GM18519 (cell line): Measurements from ENCODE around the gene MYBPC1.
"Not testable (repeated sequence)": the region's sequence is repeated elsewhere in the genome, so short reads cannot be mapped to it uniquely, and the experiment has no call there.

ENCODE experiments used
- ATAC-seq: cut with Tn5 transposase; IDR thresholded peaks from one replicate; pipeline ENCODE4 v1.9.1; 2021; ENCODE audit warnings: mild to moderate bottlenecking, moderate library complexity; ENCODE audit not compliant: unreplicated experiment, low FRiP score

MYBPC1 gene

DNA sequence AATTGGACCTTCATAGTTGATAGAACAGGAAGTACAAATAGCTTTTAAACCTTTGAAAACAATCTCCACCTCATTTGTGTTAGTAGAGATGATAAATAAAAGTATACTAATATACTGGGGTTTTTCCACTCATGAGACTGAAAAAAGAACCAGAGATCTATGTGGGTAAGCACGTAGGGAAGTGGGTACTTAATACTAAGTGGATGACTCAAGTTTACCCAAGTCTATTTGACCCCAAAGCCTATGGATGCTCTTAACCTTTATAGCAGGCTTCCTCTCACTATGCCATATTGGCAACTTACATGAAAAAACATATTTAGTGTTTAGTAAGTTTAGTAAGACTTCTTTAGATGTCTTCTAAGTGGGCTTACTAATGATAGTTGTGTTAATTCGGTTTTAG, 53.4 kb downstream of the MYBPC1 start:
- ATAC-seq: no peak

GRCh38 chr12:101650346-101651117, 55.8 kb downstream of the MYBPC1 start:
- ATAC-seq: no peak

DNA sequence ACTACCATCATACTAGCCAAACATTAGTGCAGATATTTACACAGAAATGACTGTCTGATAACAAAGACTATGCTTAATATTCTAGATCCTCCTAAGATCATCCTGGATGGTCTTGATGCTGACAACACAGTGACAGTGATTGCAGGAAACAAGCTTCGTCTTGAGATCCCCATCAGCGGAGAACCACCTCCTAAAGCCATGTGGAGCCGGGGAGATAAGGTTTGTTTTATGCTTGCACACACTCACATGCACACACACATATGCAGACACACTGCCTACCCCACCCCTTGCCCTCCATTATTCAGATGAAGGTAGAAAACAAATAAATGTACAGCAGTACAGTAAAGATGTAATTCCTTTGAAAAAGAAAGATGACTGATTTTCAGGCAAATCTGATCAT, 58.3 kb downstream of the MYBPC1 start:
- ATAC-seq: no peak

GRCh38 chr12:101653503-101653902, 58.7 kb downstream of the MYBPC1 start:
- ATAC-seq: no peak

DNA sequence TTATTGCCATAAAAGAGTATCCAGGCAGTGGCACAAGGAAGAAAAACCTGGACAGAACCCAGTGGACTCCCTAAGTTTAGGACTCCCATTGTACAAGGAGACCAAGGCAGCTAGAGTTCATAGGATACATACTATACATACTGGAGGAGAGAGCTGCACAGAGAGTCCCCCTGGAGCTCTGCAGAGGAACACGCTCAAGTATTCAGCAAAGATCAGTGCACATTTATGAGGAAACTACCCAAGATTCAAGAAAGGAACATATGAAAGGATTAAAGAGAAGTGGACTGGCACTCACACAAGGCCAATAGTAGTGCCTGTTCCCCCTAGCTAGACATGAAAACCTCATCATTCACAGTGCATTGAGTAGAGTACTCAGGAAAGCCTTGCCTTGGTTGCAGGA, 59.7 kb downstream of the MYBPC1 start:
- ATAC-seq: no peak

GRCh38 chr12:101655393-101655792, 60.6 kb downstream of the MYBPC1 start:
- no peak for ATAC-seq

DNA sequence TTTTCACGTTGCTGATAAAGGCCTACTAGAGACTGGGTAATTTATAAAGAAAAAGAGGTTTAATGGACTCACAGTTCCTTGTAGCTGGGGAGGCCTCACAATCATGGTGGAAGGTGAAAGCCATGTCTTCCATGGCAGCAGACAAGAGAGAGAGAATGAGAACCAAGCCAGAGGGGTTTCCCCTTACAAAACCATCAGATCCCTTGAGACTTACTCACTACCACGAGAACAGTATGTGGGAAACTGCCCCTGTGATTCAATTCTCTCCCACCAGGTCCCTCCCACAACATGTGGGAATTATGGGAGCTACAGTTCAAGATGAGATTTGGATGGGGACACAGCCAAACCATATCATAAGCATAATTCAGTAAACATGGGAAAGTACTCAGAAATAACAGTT, 65.9 kb downstream of the MYBPC1 start:
- not testable (repeated sequence) for ATAC-seq

DNA sequence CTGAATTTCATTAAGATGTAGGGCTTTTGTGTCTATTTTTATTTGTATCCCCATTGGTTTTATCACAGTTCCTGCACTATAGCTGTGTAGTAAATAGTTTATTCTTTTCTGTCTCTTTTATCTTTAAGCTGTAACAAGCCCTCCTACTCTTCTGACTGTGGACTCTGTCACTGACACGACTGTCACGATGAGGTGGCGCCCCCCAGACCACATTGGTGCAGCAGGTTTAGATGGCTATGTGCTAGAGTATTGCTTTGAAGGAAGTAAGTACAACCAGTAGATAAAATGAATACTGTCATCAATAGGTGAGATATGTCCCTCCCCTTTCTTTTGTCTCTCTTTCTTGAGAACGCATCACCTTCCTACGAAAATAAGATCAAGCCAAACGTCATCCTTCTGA, 68.5 kb downstream of the MYBPC1 start:
- ATAC-seq: no peak

DNA sequence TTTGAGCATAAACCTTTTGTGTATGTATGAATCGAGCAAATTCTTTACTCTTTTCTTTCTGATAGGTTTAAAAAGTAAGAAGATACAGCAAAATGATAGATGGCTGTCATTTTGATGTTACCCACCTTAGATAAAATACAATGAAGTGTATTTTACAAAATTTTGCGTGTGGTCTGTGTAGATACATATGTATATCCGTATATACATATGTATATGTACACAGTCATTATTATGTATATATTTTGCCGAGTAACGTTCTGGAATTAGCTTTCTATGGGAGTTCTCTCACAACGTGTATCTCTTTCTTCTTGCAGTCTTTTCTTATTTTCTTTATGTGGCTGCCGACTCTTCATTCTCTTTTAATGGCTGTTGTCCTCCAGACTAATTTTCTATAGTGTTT, 70.2 kb downstream of the MYBPC1 start:
- ATAC-seq: no peak

GRCh38 chr12:101666052-101666728, 71.4 kb downstream of the MYBPC1 start:
- no peak for ATAC-seq

DNA sequence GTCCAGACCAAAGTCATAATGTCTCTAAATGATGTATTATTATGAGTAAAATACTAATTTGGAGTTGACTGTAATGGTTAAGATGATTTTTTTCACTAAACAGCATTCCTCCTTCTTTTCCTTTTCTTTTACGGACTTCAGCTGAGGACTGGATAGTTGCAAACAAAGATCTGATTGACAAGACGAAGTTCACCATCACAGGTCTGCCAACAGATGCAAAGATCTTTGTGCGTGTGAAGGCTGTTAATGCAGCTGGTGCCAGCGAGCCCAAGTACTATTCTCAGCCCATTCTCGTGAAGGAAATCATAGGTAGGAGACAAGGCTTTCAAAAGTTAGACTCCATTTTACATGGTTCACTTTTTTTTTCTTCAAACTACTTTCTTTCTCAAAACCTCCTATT, 72.8 kb downstream of the MYBPC1 start:
- ATAC-seq: no peak

- ATAC-seq: no peak
Observed at GRCh38 chr12:101670007-101670671, 75.4 kb downstream of the MYBPC1 start.

DNA sequence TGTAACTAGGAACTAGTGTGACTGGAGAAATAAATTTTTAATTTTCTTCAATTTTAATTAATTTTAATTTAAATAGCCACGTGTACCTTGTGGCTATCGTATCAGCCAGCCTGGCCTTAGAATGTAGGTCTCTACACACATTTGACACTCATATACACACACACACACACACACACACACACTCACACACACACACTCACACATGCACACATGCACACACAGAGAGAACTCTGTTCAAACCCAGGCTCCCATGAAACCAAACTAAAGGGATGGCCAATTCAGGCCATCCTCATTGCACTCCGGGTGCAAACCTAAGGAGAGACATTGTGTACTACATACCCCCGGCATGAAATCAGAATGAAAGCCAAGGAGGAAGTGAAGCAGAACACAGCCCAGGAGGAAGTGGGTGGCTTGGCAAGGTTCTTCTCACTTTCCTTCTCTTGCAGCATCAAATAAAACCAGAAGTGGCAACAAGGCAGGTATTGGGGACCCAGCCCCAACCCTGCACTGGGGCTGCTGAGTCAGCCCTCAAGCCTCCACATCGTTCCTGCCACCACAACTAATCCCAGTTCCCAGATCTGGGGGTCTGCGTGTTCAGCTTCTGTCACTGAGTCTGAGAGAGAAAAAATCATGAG, 76.5 kb downstream of the MYBPC1 start:
- ATAC-seq: peak; percentile 77

DNA sequence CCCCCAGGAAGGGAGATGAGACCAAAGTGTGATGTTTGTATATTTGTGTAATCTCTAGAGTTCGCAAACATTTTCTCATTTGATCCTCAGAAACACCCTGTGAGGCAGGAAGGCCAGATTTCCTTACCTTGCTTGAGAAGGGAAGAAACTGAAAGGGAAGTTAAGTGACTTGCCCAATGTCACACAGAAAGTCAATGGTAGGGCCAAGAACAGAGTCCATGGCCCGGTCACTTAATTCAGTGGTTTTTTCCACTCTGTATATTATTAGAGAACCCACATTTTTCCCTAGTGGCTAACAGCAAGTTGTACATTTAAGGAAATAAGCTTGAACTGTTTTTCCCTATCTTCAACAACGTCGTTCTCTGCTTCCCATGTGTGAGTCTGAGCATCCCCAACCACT, 77.1 kb downstream of the MYBPC1 start:
- ATAC-seq: no peak

DNA sequence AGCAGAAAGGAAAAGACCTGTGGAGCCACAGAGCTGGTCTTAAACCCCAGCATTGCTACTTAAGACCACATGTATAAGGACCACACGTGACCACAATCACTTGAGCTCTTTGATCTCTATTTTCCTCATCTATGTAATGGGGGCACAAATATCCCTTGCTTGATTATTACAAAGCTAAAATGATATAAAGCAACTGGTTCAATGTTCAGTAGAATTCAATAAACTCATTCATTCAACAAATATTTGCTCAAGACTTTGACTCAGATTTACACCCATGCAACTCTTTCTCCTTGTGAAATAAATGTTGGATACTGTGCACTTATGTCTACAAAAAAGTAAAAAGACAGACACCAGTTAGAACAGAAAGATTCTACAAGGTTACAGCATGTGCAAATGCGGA, 80.8 kb downstream of the MYBPC1 start:
- ATAC-seq: no peak

DNA sequence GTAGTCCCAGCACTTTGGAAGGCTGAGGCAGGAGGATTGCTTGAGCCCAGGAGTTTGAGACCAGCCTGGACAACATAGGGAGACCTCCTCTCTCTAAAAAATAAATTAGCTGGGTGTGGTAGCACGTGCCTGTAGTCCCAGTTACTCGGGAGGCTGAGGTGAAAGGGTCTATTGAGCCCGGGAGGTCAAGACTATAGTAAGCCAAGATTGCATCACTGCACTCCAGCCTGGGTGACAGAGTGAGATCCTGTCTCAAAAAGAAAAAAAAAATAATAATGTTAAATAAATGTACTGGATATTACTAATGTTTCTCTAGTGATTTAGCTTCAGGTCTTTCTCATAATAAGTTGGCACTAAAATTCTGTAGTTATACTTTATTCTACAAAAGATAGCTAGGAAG, 81.7 kb downstream of the MYBPC1 start:
- ATAC-seq: not testable (repeated sequence)

DNA sequence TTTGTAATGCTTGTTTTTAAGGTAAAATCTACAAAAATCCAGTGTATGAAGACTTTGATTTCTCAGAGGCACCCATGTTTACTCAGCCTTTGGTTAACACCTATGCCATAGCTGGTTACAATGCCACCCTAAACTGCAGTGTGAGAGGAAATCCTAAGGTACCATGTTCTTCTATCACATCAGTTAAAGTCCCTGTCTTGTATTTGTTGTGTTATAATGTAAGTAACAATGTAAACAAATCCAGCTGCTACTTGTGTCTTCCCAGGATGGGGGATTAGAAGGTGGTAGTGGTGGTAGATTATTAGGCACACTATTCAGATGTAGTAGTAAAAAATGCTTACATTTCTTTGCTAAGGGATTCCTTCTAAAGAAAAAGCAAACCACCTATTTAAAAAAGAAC, 83.3 kb downstream of the MYBPC1 start:
- no peak for ATAC-seq

DNA sequence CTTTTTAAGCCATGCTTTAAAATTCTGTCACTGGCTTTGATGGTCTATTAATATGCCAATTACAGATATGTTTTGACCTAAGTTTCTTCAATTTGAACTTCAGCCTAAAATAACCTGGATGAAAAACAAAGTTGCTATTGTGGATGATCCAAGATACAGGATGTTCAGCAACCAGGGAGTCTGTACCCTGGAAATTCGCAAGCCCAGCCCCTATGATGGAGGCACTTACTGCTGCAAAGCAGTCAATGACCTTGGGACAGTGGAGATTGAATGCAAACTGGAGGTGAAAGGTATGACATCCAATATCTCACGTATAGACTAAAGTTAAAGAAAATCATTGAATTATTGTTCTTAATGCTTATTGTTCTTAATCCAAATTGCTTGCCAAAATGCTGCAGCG, 85.5 kb downstream of the MYBPC1 start:
- no peak for ATAC-seq

DNA sequence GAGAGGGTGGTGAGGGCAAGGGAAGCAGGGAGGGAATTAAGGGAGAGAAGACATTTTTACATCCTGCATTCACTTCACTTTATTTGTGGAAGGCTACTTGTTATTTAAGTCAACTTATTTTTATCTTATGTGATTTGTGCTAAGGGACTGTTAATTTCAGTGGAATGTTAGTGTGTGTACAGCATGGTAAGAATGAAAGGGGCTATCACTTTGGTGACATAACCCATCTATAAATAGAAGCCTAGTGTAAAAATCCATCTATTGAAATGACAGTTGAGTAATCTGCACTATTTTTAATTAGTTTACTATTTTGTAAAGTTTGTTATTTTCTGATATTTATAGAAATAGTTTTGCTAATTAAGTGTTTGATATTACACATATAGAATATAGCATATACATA, 85.9 kb downstream of the MYBPC1 start:
- ATAC-seq: no peak

GRCh38 chr12:101681627-101682026, 86.9 kb downstream of the MYBPC1 start:
- ATAC-seq: not testable (repeated sequence)

- no peak for ATAC-seq
Observed at GRCh38 chr12:101685092-101685491, 90.3 kb downstream of the MYBPC1 start.
